ENCODE measurements around the gene NAT8L.
A peak's percentile ranks its signal among the peaks of the same experiment; 100 is the strongest.
"Not testable (repeated sequence)": the region's sequence is repeated elsewhere in the genome, so short reads cannot be mapped to it uniquely, and the experiment has no call there.

Gene NAT8L
- 0 to 0.24 (median 0) reads per million in 4 donors for total RNA-seq

- DNase-seq, result no peak
These were observed at the start of gene NAT8L for GRCh38 chr4:2059046-2059725. Gene NAT8L (plus strand): TSS chr4:2059327. CDS start chr4:2059512, 185 bp downstream.

- peak in 3 of 5 donors; percentile 46 to 60 (median 46) for DNase-seq
These were observed 49.4 kb upstream of the NAT8L start for GRCh38 chr4:2009651-2010233.

GRCh38 chr4:2011583-2011982 lies 47.5 kb upstream of the NAT8L start:
- no peak for DNase-seq

GRCh38 chr4:2015008-2015407 lies 44.1 kb upstream of the NAT8L start:
- no peak for DNase-seq

- not testable (repeated sequence) for DNase-seq
These were observed 37.6 kb upstream of the NAT8L start for GRCh38 chr4:2021358-2022018.

- DNase-seq, result no peak
These were observed 34.4 kb upstream of the NAT8L start for GRCh38 chr4:2024683-2025082.

GRCh38 chr4:2025817-2026216 lies 33.3 kb upstream of the NAT8L start:
- DNase-seq, result no peak

- not testable (repeated sequence) for DNase-seq
These were observed 32.0 kb upstream of the NAT8L start for GRCh38 chr4:2027120-2027519.

- not testable (repeated sequence) for DNase-seq
These were observed 28.0 kb upstream of the NAT8L start for GRCh38 chr4:2031161-2031560.

- no peak for DNase-seq
These were observed 22.8 kb upstream of the NAT8L start for GRCh38 chr4:2036327-2036726.

- DNase-seq, result no peak
These were observed 22.3 kb upstream of the NAT8L start for GRCh38 chr4:2036866-2037265.

GRCh38 chr4:2040391-2041238 lies 18.5 kb upstream of the NAT8L start:
- DNase-seq, result no peak

- peak; percentile 59 to 86 (median 70) for DNase-seq
These were observed 17.6 kb upstream of the NAT8L start for GRCh38 chr4:2041239-2042130.

- DNase-seq, result peak in 3 of 5 donors; percentile 18 to 46 (median 25)
These were observed 16.8 kb upstream of the NAT8L start for GRCh38 chr4:2042204-2042946.

GRCh38 chr4:2042947-2043395 lies 16.2 kb upstream of the NAT8L start:
- no peak for DNase-seq

- no peak for DNase-seq
These were observed 15.6 kb upstream of the NAT8L start for GRCh38 chr4:2043396-2044118.

GRCh38 chr4:2044119-2044485 lies 15.0 kb upstream of the NAT8L start:
- no peak for DNase-seq

- DNase-seq, result no peak
These were observed 14.3 kb upstream of the NAT8L start for GRCh38 chr4:2044542-2045517.

GRCh38 chr4:2045518-2045951 lies 13.6 kb upstream of the NAT8L start:
- DNase-seq, result no peak
